ENCODE data around the gene CLDND1. TPM values are rescaled to one million over a fixed set of nuclear protein-coding genes. Genes with fewer than 3 reads are reported as not detected.

The CLDND1 gene
- total and polyA plus RNA-seq, 2 of the 4 experiments (the other 2 are of a cell fraction) = 75.8 to 78.3 TPM

GRCh38 chr3:98565237-98565643 lies 42.5 kb upstream of the CLDND1 start:
- Histone ChIP-seq H3K9ac (ENCODE audit: low read depth, low read length) (no peak overlapping the region), H2BK5ac (ENCODE audit: low read depth, low read length, poor library complexity, severe bottlenecking) (no peak overlapping the region), H3K14ac (replicated peaks; ENCODE audit: low read depth, low read length) (no peak overlapping the region), H3K79me1 (ENCODE audit: low read depth in 1 of 2, low read length in 2 of 2) (no peaks in the 10 kb centered on the region), H3K4me2 (ENCODE audit: low read depth, low read length) (no peak overlapping the region), H4K20me1 (ENCODE audit: insufficient read depth, low read length) (no peaks in the 10 kb centered on the region), H3K56ac (ENCODE audit: extremely low read depth, insufficient read depth, low read length) (no peak overlapping the region), H3K4ac (ENCODE audit: low read depth, low read length) (no peak overlapping the region), H3K27me3 (ENCODE audit: control insufficient read depth, insufficient read depth, low read length) (no peaks in the 10 kb centered on the region; the same call in 1 of the 2 replicates), H3K23ac (ENCODE audit: low read depth, low read length) (no peak overlapping the region), H3K4me3 (ENCODE audit: insufficient read depth, low read depth, low read length) (no peak overlapping the region), H4K5ac (ENCODE audit: low read depth, low read length) (no peak overlapping the region), H3K4me1 (ENCODE audit: control insufficient read depth, insufficient read depth, low read length) (no peaks in the 10 kb centered on the region; the same call in 1 of the 2 replicates), H4K8ac (ENCODE audit: low read depth in 2 of 2, low read length in 2 of 2) (no peak overlapping the region), H2BK20ac (ENCODE audit: low read depth, low read length) (no peak overlapping the region), H2BK15ac (ENCODE audit: low read depth, low read length) (no peak overlapping the region), H3K27ac (ENCODE audit: insufficient read depth, low read length) (no peak overlapping the region), H2AFZ (replicated peaks; ENCODE audit: low read length, poor library complexity) (no peak overlapping the region), H2BK120ac (ENCODE audit: low read depth, low read length) (no peak overlapping the region), H3K9me3 (ENCODE audit: control insufficient read depth, insufficient read depth, low read length) (no peaks in the 10 kb centered on the region), H2AK9ac (replicated peaks; ENCODE audit: low read depth, low read length, poor library complexity) (no peak overlapping the region), H3K18ac (ENCODE audit: low read depth, low read length) (no peak overlapping the region), H4K91ac (ENCODE audit: insufficient read depth, low read depth, low read length) (no peak overlapping the region), H2AK5ac (ENCODE audit: low read depth, low read length) (no peak overlapping the region), H3K36me3 (ENCODE audit: control insufficient read depth, insufficient read depth, low read length) (no peaks in the 10 kb centered on the region), H3K9me1 (ENCODE audit: insufficient read depth, low read length) (no peaks in the 10 kb centered on the region)
- intact Hi-C loops (cut with micrococcal nuclease) (no loop called here), in situ Hi-C loops (cut with MboI; ENCODE audit: low sequenced_read_pairs) (loop anchor here (25.0 kb wide), 1 partner anchor 228 kb away; no protein-coding TSS in a partner anchor), dilution Hi-C loops (cut with HindIII; ENCODE audit: low sequenced_read_pairs, unreplicated experiment) (no loop called here)
- TF ChIP-seq CTCF (conservative IDR thresholded peaks at IDR 0.05; ENCODE audit: low read depth, low read length) (no peak), CEBPB (IDR thresholded peaks at IDR 0.05; ENCODE audit: low read depth, low read length) (no peak), MAZ (IDR thresholded peaks at IDR 0.05; ENCODE audit: borderline replicate concordance, low read depth, low read length) (no peak), USF2 (IDR thresholded peaks at IDR 0.05; ENCODE audit: low read depth, low read length) (no peak), POLR2A (IDR thresholded peaks at IDR 0.05; ENCODE audit: low read depth, low read length) (no peak), NFE2L2 (IDR thresholded peaks at IDR 0.05; ENCODE audit: low read depth, low read length) (no peak), RAD21 (IDR thresholded peaks at IDR 0.05; ENCODE audit: low read length) (no peak), RFX5 (IDR thresholded peaks at IDR 0.05; ENCODE audit: low read depth, low read length) (no peak), MAFK (IDR thresholded peaks at IDR 0.05; ENCODE audit: low read depth, low read length) (no peak), RCOR1 (IDR thresholded peaks at IDR 0.05; ENCODE audit: insufficient replicate concordance, low read length) (no peak), MXI1 (IDR thresholded peaks at IDR 0.05; ENCODE audit: borderline replicate concordance, low read depth, low read length) (no peak), FOS (IDR thresholded peaks at IDR 0.05; ENCODE audit: low read depth, low read length) (no peak), CHD1 (IDR thresholded peaks at IDR 0.05; ENCODE audit: low read depth, low read length) (no peak), ELK1 (IDR thresholded peaks at IDR 0.05; ENCODE audit: borderline replicate concordance, low read depth, low read length) (no peak), SMC3 (IDR thresholded peaks at IDR 0.05; ENCODE audit: low read depth, low read length) (no peak)
- no CpG with 5 or more reads among the region's 3 CpGs for WGBS, 2 experiments (ENCODE audit: extremely low coverage in 2 of 2, insufficient read length in 1 of 2)
- DNase-seq (no peak), ATAC-seq (ENCODE audit: low read depth) (no peak)
- BruUV-seq (replicated peaks) = no TSS peak
- ChIA-PET CTCF (no interaction called here), POLR2A (ENCODE audit: unreplicated experiment) (no interaction called here)

Measured in IMR-90 (cell line).